SU-DHL-6 (cell line): ENCODE results near the gene PON3.

Experiments
- CTCF ChIP-seq: fragments of 200-600 bp; sonication (generic); IDR thresholded peaks from one replicate; pipeline ENCODE4 v1.5.1; 2017; ENCODE audit warnings: antibody characterized with exemption, mild to moderate bottlenecking, low read length, moderate library complexity; ENCODE audit not compliant: insufficient read depth, poor library complexity, severe bottlenecking
- EZH2phosphoT487 ChIP-seq: fragments of 200-600 bp; sonication (generic), shearing (Covaris generic); conservative IDR thresholded peaks from 2 replicates; pipeline ENCODE4 v1.6.1; 2018; ENCODE audit warnings: mild to moderate bottlenecking, antibody characterized with exemption, low read length, moderate library complexity, mixed read lengths

GRCh38 chr7:95342642-95343307, 53.4 kb downstream of the PON3 start:
- TF ChIP-seq CTCF (no peak), EZH2phosphoT487 (no peak)
